ENCODE data around the gene SOD3. TPM values are rescaled to one million over a fixed set of nuclear protein-coding genes. Genes with fewer than 3 reads are reported as not detected.

The SOD3 gene
- total RNA-seq, 2 donors from 2014 or later, result 94.9 to 300 TPM

GRCh38 chr4:24777536-24778463, 17.6 kb upstream of the SOD3 start:
- TF ChIP-seq, protein P1, sequence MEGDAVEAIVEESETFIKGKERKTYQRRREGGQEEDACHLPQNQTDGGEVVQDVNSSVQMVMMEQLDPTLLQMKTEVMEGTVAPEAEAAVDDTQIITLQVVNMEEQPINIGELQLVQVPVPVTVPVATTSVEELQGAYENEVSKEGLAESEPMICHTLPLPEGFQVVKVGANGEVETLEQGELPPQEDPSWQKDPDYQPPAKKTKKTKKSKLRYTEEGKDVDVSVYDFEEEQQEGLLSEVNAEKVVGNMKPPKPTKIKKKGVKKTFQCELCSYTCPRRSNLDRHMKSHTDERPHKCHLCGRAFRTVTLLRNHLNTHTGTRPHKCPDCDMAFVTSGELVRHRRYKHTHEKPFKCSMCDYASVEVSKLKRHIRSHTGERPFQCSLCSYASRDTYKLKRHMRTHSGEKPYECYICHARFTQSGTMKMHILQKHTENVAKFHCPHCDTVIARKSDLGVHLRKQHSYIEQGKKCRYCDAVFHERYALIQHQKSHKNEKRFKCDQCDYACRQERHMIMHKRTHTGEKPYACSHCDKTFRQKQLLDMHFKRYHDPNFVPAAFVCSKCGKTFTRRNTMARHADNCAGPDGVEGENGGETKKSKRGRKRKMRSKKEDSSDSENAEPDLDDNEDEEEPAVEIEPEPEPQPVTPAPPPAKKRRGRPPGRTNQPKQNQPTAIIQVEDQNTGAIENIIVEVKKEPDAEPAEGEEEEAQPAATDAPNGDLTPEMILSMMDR (IDR thresholded peaks at IDR 0.05), result no peak

GRCh38 chr4:24778464-24779225, 16.7 kb upstream of the SOD3 start:
- TF ChIP-seq, protein P1 (IDR thresholded peaks at IDR 0.05), result no peak
- peak overlapping the region in 1 of 2 donors; percentile 29 for H3K27ac ChIP-seq
- no peak overlapping the region for H3K4me3 ChIP-seq
- peaks cover 0 to 12% of the 10 kb centered on the region in 2 donors for H3K4me1 ChIP-seq
- peak; percentile 75 for DNase-seq (ENCODE audit: low spot score)
- H3K36me3 ChIP-seq, result no peaks in the 10 kb centered on the region
- no peaks in the 10 kb centered on the region for H3K9me3 ChIP-seq
- H3K27me3 ChIP-seq, result no peaks in the 10 kb centered on the region

More at GRCh38 chr4:24777536-24778463, 17.6 kb upstream of the SOD3 start:
- H3K4me1 ChIP-seq, result peaks cover 0 to 12% of the 10 kb centered on the region in 2 donors
- no peak for DNase-seq (ENCODE audit: low spot score)
- H3K36me3 ChIP-seq, result no peaks in the 10 kb centered on the region
- peak overlapping the region in 1 of 2 donors; percentile 11 for H3K27ac ChIP-seq
- no peaks in the 10 kb centered on the region for H3K27me3 ChIP-seq
- H3K9me3 ChIP-seq, result no peaks in the 10 kb centered on the region
- no peak overlapping the region for H3K4me3 ChIP-seq

DNA sequence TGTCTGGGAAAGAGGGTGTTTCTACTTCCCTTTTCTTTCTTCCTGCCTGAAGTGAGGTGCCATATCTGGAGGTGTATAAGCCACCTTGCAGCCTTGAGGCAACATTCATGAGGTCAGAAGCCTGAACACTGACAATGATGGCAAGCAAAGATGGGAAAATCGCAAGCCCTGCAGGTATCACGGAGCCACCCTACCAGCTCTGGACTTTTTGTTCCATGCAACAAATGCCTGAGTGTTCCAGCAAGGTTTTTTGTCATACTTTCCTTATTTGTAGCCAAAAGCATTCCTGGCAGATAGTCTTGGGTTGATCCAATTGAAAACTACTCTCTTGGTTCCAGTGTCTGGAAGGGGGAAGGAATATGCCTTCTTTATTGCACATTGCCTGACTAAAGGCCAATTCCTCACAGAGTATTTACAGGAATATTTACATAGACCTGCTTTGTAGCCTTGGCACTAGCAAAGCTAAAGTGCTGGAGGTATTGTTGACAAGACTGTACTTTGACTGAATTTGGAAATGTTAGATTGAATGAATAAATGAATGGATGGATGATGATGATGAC, 14.4 kb upstream of the SOD3 start:
- Histone ChIP-seq H3K4me1 (peaks cover 0 to 12% of the 10 kb centered on the region in 2 donors), H3K36me3 (no peaks in the 10 kb centered on the region), H3K4me3 (no peak overlapping the region), H3K27ac (no peak overlapping the region), H3K27me3 (no peaks in the 10 kb centered on the region), H3K9me3 (no peaks in the 10 kb centered on the region)
- DNase-seq (ENCODE audit: low spot score), result no peak
- TF ChIP-seq, protein P1 (IDR thresholded peaks at IDR 0.05), result no peak

DNA sequence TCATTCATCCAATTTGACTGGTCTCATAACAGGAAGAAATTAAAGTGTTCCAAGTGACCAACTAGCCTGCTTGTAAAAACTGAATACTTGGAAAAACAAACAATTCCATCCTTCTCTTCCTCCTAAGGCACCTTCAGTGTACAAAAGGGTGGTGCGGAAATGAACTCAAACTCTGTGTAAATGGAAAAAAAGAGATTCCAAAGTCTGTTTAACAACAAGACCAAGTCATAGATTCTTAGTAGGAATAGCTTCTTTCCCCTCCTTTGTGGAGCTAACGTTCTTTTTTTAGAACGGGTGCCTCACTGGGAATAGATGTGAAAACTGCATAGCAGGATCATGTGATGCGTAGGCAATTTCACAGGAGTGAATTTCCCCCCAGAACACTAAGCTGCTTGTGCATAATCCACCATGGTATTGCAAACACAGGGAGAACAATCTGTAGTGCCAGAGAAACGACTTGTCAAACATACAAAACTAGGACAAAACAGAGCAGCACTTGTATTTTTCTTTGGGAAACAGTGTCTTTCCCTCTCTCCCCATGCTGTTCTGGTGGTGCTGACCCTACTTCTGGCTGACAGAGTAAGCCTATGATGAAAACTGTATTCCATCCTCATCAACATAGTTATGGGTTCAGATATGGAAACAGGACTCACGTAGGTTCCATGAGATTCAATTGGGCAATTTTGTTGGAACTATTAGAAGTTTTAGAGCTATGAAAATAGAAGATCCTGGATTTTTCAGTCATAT, 13.2 kb upstream of the SOD3 start:
- no peak for DNase-seq (ENCODE audit: low spot score)
- peaks cover 0 to 12% of the 10 kb centered on the region in 2 donors for H3K4me1 ChIP-seq

More for the DNA sequence above, 13.2 kb upstream of the SOD3 start:
- no peaks in the 10 kb centered on the region for H3K9me3 ChIP-seq
- TF ChIP-seq, protein P1 (IDR thresholded peaks at IDR 0.05), result no peak
- H3K27ac ChIP-seq, result peak overlapping the region in 1 of 2 donors; percentile 67
- H3K27me3 ChIP-seq, result no peaks in the 10 kb centered on the region
- H3K36me3 ChIP-seq, result no peaks in the 10 kb centered on the region
- no peak overlapping the region for H3K4me3 ChIP-seq
